NCI-H2081 treated with DMSO at 0.1 percent for 48 hours (cell line): ENCODE measurements around the gene QKI.
"Not testable (repeated sequence)": the region's sequence is repeated elsewhere in the genome, so short reads cannot be mapped to it uniquely, and the experiment has no call there.

Source experiments
- DNase-seq: peaks from one replicate; lab custom pipeline; 2025; lab: John Stamatoyannopoulos, UW

The QKI gene

GRCh38 chr6:163579880-163580295 lies 165.4 kb downstream of the QKI start:
- no peak for DNase-seq

DNA sequence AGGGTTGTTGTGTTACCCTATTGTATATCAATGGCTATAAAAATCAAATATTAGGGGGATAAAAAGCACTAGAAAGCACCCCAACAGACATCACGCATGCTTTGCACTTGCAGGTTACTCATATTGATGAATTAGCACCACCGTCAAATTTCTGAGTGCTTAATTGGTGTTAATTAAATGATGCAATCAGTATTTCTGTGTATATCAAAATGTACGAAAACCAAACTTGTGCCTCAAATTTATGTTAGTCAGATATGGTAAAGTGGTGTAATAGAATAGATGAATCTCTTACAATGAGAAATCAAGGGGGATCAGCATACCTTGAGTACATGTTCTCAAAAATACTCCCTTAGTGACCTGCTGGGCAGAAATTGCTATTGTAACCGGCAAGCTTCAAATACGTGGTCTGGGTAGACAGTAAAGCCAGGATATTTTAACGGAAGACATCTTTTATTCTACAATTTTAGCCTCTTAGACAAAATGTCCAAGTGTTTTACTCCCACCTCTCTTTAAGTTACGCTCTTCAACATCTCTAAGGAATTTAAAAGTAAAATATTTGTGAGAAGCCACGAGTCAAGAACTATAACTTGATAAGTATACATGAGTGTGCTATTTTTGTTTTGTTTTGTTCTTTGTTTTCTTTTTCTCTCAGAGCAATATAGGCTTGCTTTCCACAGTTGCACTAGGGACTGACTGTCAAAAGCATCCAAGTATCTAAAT lies 166.0 kb downstream of the QKI start:
- no peak for DNase-seq

- DNase-seq: no peak
Measured at GRCh38 chr6:163583558-163583957, 169.0 kb downstream of the QKI start.

- DNase-seq: no peak
Measured at GRCh38 chr6:163585932-163586437, 171.5 kb downstream of the QKI start.

DNA sequence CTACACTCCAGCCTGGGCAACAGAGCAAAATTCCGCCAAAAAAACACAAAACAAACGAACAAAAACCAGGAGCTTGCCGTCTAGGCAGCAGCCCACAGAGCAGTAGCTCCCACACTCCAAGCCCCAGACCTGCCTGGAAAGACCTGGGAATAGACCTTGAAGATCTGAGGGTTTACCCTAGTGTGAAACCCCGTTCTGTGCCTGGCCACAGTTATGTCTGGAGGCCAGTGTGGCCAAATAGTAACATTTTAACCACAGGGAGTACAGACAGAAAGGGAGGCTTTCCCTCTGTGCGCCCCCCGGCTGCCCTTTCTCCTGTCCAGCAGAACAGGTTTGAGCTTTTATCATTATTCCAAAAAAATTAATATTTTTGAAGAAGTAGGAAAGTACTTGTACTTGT lies 172.4 kb downstream of the QKI start:
- DNase-seq: no peak

DNA sequence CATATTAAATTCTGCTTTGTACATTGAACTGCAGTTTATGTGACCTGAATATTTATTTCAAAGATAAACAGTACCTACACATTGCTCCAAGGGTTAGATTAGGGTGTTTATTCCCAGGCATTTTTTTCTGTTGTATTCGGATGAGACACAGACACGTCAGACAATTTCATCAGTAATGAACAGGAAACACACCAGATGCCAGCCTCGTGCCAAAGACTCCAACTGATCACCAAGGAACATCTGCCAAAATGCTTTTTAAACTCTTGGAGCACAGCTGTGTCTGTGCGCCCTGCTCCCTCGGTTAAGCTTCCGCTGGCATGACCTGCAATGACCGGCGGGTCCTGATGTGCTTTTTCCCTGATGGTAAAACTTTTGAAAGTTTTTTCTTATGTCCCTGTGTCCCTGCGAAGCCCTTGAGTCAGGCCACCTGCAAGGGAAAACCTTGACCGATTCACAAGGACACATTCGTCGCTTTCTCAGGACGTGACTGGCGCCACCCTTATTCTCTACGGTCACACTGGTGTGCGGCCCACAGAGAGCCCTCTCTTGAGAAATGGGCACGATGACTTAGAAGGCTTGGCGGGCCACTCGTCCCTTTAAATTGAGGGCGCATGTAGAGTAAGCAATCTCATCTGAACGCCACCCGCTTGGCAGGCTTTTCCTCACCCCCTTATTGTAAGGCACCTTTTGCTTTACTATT lies 173.9 kb downstream of the QKI start:
- DNase-seq: no peak

- DNase-seq: no peak
Measured at GRCh38 chr6:163589387-163589786, 174.9 kb downstream of the QKI start.

GRCh38 chr6:163590132-163590531 lies 175.6 kb downstream of the QKI start:
- DNase-seq: not testable (repeated sequence)

DNA sequence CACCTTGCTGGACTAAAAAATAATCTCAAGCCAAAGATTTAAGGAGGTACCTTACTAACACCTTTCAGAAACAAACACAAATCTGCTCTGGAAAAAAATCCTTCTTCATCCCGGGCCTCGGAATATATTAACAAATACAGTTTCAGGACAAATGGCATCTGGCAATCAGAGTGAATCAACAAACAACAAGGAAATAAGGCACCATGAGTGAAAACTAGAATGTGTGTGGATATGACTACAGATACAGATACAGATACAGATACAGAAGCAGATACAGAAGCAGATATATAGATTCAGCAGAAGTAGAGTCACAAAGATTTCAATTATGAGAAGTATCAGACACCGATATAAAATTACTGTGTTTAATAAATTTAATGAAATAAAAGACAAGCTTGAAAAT lies 178.4 kb downstream of the QKI start:
- DNase-seq: no peak

DNA sequence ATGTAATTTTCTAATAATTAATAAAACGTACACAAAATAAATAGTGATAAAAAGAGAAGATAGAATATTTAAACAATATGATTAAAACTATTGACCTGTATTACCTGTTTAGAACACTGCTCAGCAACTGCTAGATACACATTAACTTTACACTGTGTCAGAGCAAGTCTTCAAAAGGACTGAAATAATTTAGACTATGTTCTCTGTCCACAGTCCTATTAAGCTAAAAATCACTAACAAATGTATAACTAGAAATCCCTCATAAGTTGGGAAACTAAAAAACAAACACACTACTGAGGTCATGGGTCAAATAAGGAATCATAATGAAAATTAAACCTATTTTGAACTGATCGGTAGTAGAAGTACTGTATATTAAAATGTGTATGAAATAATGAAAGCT lies 181.7 kb downstream of the QKI start:
- no peak for DNase-seq

- no peak for DNase-seq
Measured at GRCh38 chr6:163599136-163599535, 184.6 kb downstream of the QKI start.

DNA sequence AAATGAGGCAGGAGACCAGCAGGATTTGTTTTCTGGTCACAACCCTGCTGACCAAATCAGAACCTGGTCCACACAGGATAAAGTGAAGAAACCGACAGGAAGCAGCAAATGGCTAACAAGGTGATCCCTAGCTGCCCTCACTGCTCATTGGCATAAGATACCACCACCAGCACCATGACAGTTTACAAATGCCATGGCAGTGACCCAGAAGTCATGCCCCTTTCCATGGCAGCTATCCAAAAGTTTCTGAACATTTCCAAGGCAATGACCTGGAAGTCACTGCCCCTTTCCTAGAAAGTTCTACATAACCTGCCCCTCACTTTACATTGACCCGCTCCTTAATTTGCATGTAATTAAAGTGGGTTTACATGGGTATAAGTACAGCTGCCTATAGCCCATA lies 185.2 kb downstream of the QKI start:
- no peak for DNase-seq

DNA sequence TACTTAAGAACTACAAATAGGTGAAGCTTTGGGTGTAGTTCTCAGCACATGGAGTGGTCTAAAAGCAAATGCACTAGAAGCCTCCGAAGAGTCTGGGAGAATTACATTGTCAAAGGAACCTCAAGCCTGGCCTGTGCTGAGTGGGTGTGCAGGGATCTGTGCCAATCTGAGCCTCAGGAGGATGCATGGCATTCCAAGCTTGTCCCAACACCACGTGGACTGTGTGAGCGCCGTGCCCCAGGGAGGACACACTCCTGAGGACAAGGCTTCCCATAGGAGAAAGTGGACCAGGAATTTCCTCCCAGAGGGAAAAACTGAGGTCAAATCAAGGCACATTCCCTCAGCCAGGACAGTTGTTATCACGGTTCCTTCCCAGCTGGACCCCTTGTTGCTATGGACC lies 185.8 kb downstream of the QKI start:
- DNase-seq: no peak

GRCh38 chr6:163600781-163601180 lies 186.3 kb downstream of the QKI start:
- DNase-seq: no peak

DNA sequence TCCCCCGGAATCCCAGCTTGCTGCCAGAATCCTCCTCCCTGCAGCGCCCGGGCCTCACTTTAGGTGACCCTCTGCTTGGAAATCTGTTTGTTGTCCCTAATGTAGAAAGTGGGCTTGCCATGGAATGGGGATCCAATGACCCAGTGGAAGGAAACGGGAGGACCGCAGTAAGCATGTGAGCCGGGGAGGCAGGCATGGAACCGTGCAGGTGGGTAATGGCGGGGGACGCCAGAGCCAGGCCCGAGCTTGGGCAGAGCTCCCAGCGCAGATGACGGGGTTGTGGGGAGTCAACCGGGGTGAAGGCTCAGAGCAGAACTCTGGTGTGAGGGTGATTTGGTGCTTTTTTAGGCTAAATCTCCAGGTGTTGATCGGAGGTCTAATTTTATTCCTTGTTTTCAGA lies 188.3 kb downstream of the QKI start:
- no peak for DNase-seq

DNA sequence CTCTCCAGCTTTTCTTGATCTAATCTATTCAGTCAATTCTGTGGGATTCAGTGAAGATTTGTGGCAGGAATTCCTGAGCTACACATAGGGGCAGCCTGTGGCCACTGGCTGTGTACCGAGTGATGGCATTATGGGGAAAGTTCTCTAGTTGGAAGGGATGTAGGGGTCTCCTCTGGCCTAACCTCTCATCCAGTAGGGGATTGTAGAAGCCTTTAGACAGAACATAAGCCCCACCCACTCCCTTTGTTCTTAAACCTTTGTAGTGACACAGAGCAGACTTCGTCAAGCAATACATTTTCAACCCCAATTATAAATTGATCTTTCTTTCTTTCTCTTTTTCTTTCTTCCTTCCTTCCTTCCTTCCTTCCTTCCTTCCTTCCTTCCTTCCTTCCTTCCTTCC lies 188.9 kb downstream of the QKI start:
- no peak for DNase-seq

- no peak for DNase-seq
Measured at GRCh38 chr6:163605385-163606097, 191.0 kb downstream of the QKI start.

DNA sequence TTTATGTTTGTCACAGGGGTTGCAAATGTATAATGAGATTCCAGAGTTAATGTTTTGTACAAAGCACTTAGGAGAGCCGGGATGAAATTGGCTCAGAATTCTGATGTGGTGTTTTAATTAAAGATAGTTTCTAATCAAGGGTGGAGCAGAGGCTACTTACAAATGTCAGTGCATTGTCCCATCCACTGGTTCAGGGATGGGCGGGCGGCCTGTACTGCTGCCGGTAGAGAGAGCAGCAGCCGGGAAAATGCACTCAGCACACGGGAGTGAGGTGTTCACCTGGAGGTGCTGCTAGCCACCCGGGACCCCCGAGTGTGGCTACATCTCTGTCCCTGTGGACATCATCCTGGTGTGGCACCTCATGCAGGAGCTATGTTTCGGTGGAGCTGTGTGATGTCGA lies 193.3 kb downstream of the QKI start:
- no peak for DNase-seq

GRCh38 chr6:163608204-163608644 lies 193.7 kb downstream of the QKI start:
- no peak for DNase-seq

DNA sequence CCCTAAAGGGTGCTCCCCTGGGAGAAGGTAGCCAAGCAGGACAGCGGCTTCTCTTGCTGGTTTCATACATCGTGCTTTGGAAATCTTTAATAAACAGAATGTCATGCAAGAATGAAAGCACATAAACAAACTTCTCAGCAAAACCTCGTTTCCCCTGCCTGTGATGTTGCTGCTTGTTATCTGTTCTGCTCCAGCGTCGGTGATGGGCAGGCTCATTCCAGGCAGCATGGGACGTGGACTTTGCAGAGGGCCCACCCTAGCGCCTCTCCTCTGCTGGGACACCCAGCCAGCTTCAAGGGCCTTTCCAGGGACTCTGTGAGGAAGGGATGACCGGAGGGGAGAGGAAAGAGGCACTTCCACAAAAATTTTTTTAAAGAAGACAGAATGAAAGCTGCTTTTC lies 197.7 kb downstream of the QKI start:
- DNase-seq: no peak

- no peak for DNase-seq
Measured at GRCh38 chr6:163613025-163613424, 198.5 kb downstream of the QKI start.

DNA sequence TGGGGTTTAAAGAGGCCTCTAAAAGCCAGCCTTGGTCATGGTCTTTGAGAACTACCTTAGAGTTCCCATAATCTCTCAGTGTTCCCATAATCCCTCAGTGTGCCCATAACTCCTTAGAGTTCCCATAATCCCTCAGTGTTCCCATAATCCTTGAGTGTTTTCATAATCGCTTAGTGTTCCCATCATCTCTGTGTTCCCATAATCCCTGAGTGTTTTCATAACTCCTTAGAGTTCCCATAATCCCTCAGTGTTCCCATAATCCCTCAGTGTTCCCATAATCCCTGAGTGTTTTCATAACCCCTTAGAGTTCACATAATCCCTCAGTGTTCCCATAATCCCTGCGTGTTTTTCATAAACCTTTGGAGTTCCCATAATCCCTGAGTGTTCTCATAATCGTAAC lies 199.2 kb downstream of the QKI start:
- no peak for DNase-seq

DNA sequence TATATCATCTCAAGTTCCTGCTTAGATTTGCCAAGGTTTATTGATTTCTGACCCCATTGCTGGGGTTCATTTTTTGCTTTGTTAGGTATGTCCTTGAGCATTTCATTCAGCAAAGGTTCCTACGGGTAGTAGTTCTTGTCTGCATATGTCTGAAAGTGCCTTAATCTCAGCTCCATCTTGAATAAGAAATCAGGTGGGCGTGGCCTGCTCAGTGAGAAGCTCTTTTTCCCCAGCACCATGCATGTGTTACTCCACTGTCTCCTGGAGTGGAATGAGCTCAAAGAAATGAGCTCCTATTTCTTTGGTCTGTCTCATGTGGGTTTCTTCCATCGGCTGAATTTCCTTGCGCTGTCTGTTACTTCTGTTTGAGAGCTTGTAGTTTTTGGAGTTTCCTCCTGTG lies 201.9 kb downstream of the QKI start:
- no peak for DNase-seq
